GM18520 (cell line): ENCODE results near the gene PRSS21.

Source experiments
- ATAC-seq: cut with Tn5 transposase; IDR thresholded peaks from one replicate; pipeline ENCODE4 v1.9.1; 2021; ENCODE audit not compliant: unreplicated experiment

Gene PRSS21

DNA sequence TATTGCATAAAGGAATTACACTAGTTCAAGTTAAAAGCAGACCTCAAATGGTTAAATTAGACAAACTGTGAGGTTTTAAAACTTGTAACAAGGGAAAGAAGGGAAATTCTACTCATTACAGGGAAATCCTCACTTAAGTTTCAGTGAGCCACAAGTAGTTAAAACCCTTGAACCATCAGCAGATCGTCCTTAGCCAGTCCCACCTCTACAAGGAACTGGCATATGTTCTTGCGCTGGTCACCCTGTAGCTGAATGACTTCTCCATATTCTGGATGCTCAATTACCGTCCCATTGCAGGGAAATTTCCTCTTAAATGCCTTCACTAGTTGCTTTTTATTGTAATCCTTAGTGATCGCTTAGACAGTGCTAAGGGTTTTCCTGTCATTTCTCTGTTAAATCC lies 5.5 kb downstream of the PRSS21 start:
- no peak for ATAC-seq

DNA sequence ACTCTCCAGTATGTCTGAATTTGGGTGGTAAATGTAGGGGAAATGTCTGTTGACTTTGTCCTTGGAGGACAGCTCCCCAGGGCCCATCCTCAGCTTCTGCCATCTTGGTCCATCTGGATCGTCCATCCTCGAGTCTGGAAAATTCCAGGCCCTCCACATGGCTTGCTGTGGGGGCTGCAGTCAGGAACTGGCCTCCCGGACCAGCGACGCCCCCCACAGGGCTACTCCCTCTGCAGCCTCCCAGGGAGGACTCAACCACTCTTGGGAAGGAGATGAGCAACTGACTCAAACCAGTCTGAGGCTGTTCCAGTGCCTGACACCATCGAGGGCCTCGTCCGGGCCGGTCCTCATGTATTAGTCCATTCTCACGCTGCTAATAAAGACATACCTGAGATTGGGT lies 7.6 kb downstream of the PRSS21 start:
- ATAC-seq: no peak

- no peak for ATAC-seq
Observed at GRCh38 chr16:2825049-2825742, 8.2 kb downstream of the PRSS21 start.

DNA sequence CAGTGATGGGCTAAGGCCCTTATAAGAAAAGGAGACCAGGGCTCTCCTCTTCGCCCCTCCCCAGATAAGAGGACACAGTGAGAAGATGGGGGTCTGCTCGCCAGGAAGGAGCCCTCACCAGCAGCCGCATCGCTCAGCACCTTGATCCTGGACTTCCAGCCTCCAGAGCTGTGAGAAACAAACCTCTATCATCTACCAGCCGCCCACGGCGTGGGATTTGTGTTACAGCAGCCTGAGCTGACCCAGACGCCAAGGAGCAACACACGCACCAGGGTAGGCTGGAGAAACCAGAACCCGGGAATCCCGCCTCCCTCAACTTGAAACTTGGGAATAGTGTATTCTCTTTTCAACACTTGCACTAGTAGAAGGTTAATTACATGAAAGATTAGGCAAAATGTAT lies 8.9 kb downstream of the PRSS21 start:
- no peak for ATAC-seq

DNA sequence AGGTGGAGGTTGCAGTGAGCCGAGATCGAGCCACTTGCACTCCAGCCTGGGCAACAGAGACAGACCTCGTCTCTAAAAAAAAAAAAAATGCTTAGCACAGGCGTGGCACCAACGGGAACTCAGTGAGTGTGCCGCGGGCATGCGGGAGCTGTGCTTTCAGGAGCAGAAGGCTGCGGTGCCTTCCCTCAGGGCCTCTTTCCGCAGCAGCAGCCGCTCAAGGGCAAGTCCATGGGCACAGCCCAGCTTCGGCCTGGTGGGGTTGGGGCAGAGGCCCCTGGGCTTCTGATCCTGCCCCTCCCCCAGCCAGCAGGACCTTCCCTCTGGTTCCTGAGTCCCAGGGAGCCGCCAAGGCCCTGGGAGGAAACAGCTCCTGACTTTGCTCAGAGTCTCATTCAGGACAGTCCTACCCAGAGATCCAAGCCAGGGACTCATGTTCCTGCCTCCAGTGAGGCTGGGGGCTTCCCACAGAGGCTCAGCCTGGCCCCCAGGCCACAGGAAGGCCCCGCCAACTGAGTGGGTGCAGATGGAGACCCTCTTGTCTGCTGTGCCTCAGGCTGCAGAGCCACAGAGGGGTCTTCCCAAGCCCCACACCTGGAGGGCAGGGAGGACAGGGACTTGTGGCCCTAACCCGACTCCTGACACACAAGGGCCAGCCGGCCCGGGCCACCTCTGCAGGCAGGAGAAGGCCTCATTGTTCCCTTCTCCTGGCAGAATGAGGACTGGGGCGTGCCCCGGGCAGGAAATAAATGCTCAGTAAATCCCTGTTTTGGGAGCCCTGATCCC lies 9.7 kb downstream of the PRSS21 start:
- no peak for ATAC-seq

GRCh38 chr16:2827374-2827791 lies 10.3 kb downstream of the PRSS21 start:
- ATAC-seq: no peak

- no peak for ATAC-seq
Observed at GRCh38 chr16:2827831-2828520, 10.9 kb downstream of the PRSS21 start.

DNA sequence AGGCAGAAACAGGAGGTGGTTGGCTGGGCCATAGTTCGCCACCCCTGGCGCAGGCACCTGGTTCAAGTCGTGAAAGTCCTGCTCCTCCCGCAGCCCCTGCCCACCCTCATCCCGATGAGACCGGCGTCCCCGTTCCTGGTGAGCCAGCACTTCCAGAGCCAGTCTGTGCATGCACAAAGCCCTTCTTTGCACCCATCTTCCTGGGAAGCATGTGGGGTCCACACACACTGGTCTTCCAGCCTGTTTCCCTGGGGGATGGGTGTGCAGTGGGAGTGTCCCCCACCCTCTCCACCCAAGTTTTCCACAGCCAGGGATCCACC lies 11.4 kb downstream of the PRSS21 start:
- ATAC-seq: no peak

GRCh38 chr16:2828876-2829430 lies 11.9 kb downstream of the PRSS21 start:
- ATAC-seq: no peak

- ATAC-seq: no peak
Observed at GRCh38 chr16:2829501-2830354, 12.7 kb downstream of the PRSS21 start, which contains the start of gene ZG16B. TSS of gene ZG16B (plus strand) at chr16:2830303. CDS start at chr16:2830442, 139 bp downstream.

DNA sequence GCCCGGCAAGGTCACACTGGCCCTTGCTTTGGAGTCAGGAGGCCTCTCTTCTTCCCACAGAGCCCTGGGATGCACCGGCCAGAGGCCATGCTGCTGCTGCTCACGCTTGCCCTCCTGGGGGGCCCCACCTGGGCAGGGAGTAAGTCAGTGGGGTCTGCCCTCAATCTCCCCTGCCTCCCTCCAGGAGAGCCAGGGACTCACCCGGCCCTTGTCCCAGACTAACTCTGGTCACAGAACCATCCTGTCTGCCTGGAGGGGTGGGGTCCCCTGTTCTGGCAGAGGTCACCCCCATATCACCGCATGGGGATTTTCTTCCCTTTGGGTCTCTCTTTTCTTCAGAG lies 13.3 kb downstream of the PRSS21 start:
- ATAC-seq: no peak

DNA sequence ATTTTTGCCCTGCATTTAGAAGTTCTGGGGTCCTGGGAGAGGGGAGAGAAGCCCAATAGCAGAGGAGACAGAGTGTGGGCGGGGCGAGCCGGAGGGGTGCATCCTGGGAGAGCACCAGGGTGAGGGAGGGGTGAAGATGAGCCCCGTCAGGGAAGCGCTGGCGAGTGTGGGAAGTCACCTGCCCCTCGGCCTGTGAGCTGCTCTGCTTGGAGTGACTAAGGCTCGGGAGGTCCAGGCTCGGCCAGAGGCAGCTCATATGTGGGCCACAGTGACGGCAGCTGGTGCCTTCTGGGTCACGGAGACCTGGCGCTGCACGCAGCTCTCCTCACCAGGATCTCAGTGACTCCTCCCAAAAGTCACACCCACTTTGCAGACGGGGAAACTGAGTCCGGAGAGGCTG lies 14.2 kb downstream of the PRSS21 start:
- no peak for ATAC-seq

DNA sequence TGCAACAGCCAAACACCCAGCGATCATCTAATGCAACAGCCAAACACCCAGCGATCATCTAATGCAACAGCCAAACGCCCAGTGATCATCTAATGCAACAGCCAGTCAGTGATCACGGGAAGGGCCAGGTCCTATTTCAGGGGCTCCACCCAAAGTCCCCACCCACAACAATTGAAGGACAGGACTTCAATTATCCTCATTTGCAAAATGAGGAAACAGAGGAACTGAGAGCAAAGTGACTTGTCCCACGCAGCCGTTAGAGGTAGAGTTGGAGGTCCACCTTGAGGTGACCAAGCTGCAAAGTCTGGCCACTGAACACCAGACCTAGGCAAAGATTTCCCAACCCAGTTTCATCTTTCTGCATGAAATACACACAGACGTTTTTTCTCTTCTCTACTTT lies 16.7 kb downstream of the PRSS21 start:
- ATAC-seq: no peak

GRCh38 chr16:2834968-2835367 lies 17.9 kb downstream of the PRSS21 start:
- ATAC-seq: no peak

- no peak for ATAC-seq
Observed at GRCh38 chr16:2835638-2836493, 18.8 kb downstream of the PRSS21 start.

DNA sequence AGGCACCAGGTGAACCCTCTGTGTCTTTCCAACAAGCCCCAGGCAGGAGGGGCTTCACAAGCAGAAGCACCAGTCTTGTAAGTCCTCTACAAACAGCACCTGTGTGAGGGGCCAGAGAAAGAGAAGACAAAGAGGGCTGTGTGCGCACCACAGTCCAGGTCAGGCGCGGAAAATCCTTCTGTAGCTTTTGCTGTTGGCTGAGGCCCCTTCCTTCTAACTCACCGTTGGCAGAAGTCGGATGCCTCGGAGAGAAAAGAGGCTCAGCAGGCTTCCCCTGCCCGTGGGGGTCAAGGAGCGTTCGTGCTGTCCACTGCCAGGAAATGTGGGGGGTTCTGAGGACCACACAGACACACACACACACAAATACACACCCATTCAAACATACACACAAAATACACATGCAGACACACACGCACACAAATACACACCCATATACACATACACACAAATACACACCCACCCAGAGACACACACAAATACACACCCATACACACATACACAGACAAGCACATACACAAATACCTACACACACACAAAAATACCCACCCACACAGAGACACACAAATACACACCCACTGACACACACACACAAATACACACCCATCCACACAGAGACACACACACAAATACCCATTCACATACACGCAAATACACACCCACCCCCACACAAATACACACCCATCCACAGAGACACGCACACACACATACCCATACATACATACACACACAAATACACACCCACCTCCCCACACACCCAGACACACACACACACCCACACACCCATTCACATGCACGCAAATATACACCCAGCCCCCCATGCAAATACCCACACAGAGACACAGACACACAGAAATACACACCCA lies 19.8 kb downstream of the PRSS21 start:
- no peak for ATAC-seq

DNA sequence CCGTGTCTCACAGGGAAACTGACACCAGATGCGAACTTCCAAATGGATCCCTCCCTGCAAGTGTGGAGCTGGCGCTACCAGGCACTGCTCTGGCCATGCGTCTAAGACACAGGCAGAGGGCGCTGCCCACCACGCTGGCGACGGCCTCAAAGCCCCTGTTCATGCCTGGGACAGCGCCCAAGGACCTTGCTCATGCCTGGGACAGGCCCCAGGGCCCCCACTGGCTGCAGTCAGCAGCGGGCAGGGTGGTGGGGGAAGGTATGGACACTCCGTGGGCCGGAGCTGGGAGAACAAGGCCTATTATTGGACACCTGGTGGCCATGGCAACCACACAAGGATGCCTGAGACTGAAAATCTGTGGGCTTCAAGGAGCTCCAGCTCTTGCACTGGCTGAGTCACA lies 21.9 kb downstream of the PRSS21 start:
- ATAC-seq: no peak

- no peak for ATAC-seq
Observed at GRCh38 chr16:2839650-2840450, 22.8 kb downstream of the PRSS21 start.
